PC-9 (cell line): Measurements from ENCODE around the gene NAA38. TPM values are rescaled to one million over a fixed set of nuclear protein-coding genes. Genes with fewer than 3 reads are reported as not detected.

ENCODE experiments used
- BruUV-seq: library from RNA; stranded (reverse); fragments of 400-500 nt; replicated peaks from 2 replicates; lab custom pipeline; 2021; lab: Mats Ljungman, UMichigan
- CTCF ChIA-PET: fragments of 300-600 bp; sonication (Branson Sonifier 250); formaldehyde crosslinking; loops from one replicate; lab custom pipeline; 2022; ENCODE audit warnings: antibody characterized with exemption; lab: Charles Lee
- POLR2A ChIA-PET: fragments of 300-600 bp; sonication (Branson Sonifier 250); formaldehyde crosslinking; loops from one replicate; lab custom pipeline; 2022; ENCODE audit warnings: antibody characterized with exemption; ENCODE audit not compliant: unreplicated experiment; lab: Charles Lee
- DNase-seq, 2 experiments: peaks; one replicate each; pipeline versions ENCODE4 v3.0.0 to v3.0.0-alpha.2; 2015 to 2022; ENCODE audit warnings: mixed read lengths in 1 of 2
- H2AFZ ChIP-seq: fragments of 200-600 bp; sonication (generic); 2 replicates; pipeline ENCODE4 v1.8.1; 2017; ENCODE audit warnings: antibody characterized with exemption
- H3F3A ChIP-seq: fragments of 200-600 bp; sonication (generic); 2 replicates; pipeline ENCODE4 v1.8.1; 2017; ENCODE audit warnings: antibody characterized with exemption, mild to moderate bottlenecking, low read depth; ENCODE audit not compliant: insufficient read depth
- H3K27ac ChIP-seq: fragments of 200-600 bp; sonication (generic); 2 replicates; pipeline ENCODE4 v1.6.1; 2016; ENCODE audit warnings: mixed run types
- H3K27me3 ChIP-seq: fragments of 200-600 bp; sonication (generic); 2 replicates; pipeline ENCODE4 v1.6.1; 2016; ENCODE audit warnings: low read depth, mixed run types; ENCODE audit not compliant: insufficient read depth
- H3K36me3 ChIP-seq: fragments of 200-600 bp; sonication (generic); 2 replicates; pipeline ENCODE4 v1.6.1; 2016; ENCODE audit warnings: low read depth, mixed run types
- H3K4me1 ChIP-seq: fragments of 200-600 bp; sonication (generic); replicated peaks from 2 replicates; pipeline ENCODE4 v1.6.1; 2016; ENCODE audit warnings: mixed run types; ENCODE audit not compliant: insufficient read depth
- H3K4me2 ChIP-seq: fragments of 200-600 bp; sonication (generic); 2 replicates; pipeline ENCODE4 v1.6.1; 2017; ENCODE audit warnings: mixed run types
- H3K4me3 ChIP-seq: fragments of 200-600 bp; sonication (generic); 2 replicates; pipeline ENCODE4 v1.6.1; 2016; ENCODE audit warnings: mixed run types
- H3K79me2 ChIP-seq: fragments of 200-600 bp; sonication (generic); 2 replicates; pipeline ENCODE4 v1.6.1; 2017; ENCODE audit warnings: low read depth, mixed run types
- H3K9me2 ChIP-seq: fragments of 200-600 bp; sonication (generic); 2 replicates; pipeline ENCODE4 v1.8.1; 2017; ENCODE audit warnings: mild to moderate bottlenecking; ENCODE audit not compliant: insufficient read depth
- H3K9me3 ChIP-seq: fragments of 200-600 bp; sonication (generic); 2 replicates; pipeline ENCODE4 v1.8.1; 2016; ENCODE audit warnings: low read depth; ENCODE audit not compliant: insufficient read depth
- H4K20me1 ChIP-seq: fragments of 200-600 bp; sonication (generic); 2 replicates; pipeline ENCODE4 v1.8.1; 2017; ENCODE audit not compliant: insufficient read depth
- CTCF ChIP-seq: fragments of 200-600 bp; sonication (generic); conservative IDR thresholded peaks from 2 replicates; pipeline ENCODE4 v1.6.1; 2017; ENCODE audit warnings: mixed run types, antibody characterized with exemption, mild to moderate bottlenecking, moderate library complexity
- EZH2 ChIP-seq: fragments of 200-600 bp; sonication (generic); IDR thresholded peaks from 2 replicates; pipeline ENCODE4 v1.8.0; 2017; ENCODE audit warnings: antibody characterized with exemption, low read depth
- intact Hi-C: fragments of 100-400 bp; cut with micrococcal nuclease; formaldehyde crosslinking; loops from one replicate; pipeline ENCODE4 v1.10.0; 2022; ENCODE audit not compliant: unreplicated experiment
- total RNA-seq: library from RNA; stranded (reverse); gene quantifications from 2 replicates; pipeline ENCODE4 v1.2.3, GENCODE V29; 2021

Gene NAA38
- total RNA-seq, 1 experiment from 2014 or later: 159 TPM

GRCh38 chr17:7894226-7894625 lies 36.9 kb upstream of the NAA38 start:
- no TSS peak for BruUV-seq
- TF ChIP-seq EZH2 (no peak), CTCF (no peak)
- intact Hi-C loops: no loop called here
- H3K79me2 ChIP-seq: peaks cover 13% of the 10 kb centered on the region
- peaks cover 8% of the 10 kb centered on the region for H3K4me1 ChIP-seq
- H3K9me2 ChIP-seq: no peaks in the 10 kb centered on the region
- H3K4me3 ChIP-seq: no peak overlapping the region
- H3K27ac ChIP-seq: no peak overlapping the region
- no peaks in the 10 kb centered on the region; the same call in 1 of the 2 replicates for H3K36me3 ChIP-seq
- peaks cover 4% of the 10 kb centered on the region; the same call in 1 of the 2 replicates for H4K20me1 ChIP-seq
- ChIA-PET CTCF (no interaction called here), POLR2A (interaction anchor here (0.8 kb wide), 1 partner anchor 1942 kb away, joined by 3 read pairs; no protein-coding TSS in a partner anchor)
- DNase-seq: no peak
- no peaks in the 10 kb centered on the region for H3K9me3 ChIP-seq
- H2AFZ ChIP-seq: no peak overlapping the region
- H3F3A ChIP-seq: peaks cover 4% of the 10 kb centered on the region; the same call in 1 of the 2 replicates
- no peaks in the 10 kb centered on the region for H3K27me3 ChIP-seq
- H3K4me2 ChIP-seq: no peak overlapping the region

- no peaks in the 10 kb centered on the region for H3K9me2 ChIP-seq
- BruUV-seq: no TSS peak
- intact Hi-C loops: no loop called here
Observed at GRCh38 chr17:7893187-7893880, 36.0 kb upstream of the NAA38 start.

More at GRCh38 chr17:7893187-7893880, 36.0 kb upstream of the NAA38 start:
- Histone ChIP-seq H2AFZ (no peak overlapping the region), H3K4me2 (no peak overlapping the region), H3F3A (peaks cover 12% of the 10 kb centered on the region), H3K4me3 (no peak overlapping the region), H3K79me2 (peaks cover 21% of the 10 kb centered on the region), H3K4me1 (peaks cover 17% of the 10 kb centered on the region), H3K27me3 (no peaks in the 10 kb centered on the region), H3K9me3 (no peaks in the 10 kb centered on the region), H3K36me3 (no peaks in the 10 kb centered on the region; the same call in 1 of the 2 replicates), H3K27ac (no peak overlapping the region), H4K20me1 (peaks cover 4% of the 10 kb centered on the region; the same call in 1 of the 2 replicates)
- no peak for DNase-seq
- TF ChIP-seq EZH2 (no peak), CTCF (no peak)
- ChIA-PET CTCF (no interaction called here), POLR2A (interaction anchor here (0.8 kb wide), 1 partner anchor 1943 kb away, joined by 3 read pairs; no protein-coding TSS in a partner anchor)
